Brain microvascular endothelial cell (primary cell): ENCODE data around the gene CD151.

Experiments used
- DNase-seq: peaks from one replicate; pipeline ENCODE4 v3.0.0-alpha.2; 2020
- H3K27ac ChIP-seq: fragments of 250-450 bp; sonication (Bioruptor Pico); 2 replicates; pipeline ENCODE4 v1.5.1; 2020; ENCODE audit warnings: mild to moderate bottlenecking, moderate library complexity
- H3K27me3 ChIP-seq: fragments of 250-450 bp; sonication (Bioruptor Pico); replicated peaks from 2 replicates; pipeline ENCODE4 v1.5.1; 2020; ENCODE audit warnings: mild to moderate bottlenecking
- H3K36me3 ChIP-seq: fragments of 250-450 bp; sonication (Bioruptor Pico); replicated peaks from 2 replicates; pipeline ENCODE4 v1.5.1; 2020; ENCODE audit warnings: mild to moderate bottlenecking
- H3K4me3 ChIP-seq: 2 replicates; pipeline ENCODE4 v1.5.1; 2011; ENCODE audit warnings: low read depth, mild to moderate bottlenecking, control low read depth, low read length, moderate library complexity
- CTCF ChIP-seq: IDR thresholded peaks from 2 replicates; pipeline ENCODE4 v1.5.1; 2011; ENCODE audit warnings: low read depth, mild to moderate bottlenecking, moderate library complexity, low read length, control low read depth, inconsistent platforms; ENCODE audit errors: missing control alignments
- in situ Hi-C: cut with HindIII; loops from 2 replicates; pipeline ENCODE4 v1.10.0; 2017; ENCODE audit warnings: low sequenced_read_pairs, low pct_ligation_motif_present

The CD151 gene

GRCh38 chr11:796565-797295 lies 36.0 kb upstream of the CD151 start:
- in situ Hi-C loops = no loop called here

GRCh38 chr11:797296-798092 lies 35.3 kb upstream of the CD151 start:
- in situ Hi-C loops = no loop called here
- H3K27me3 ChIP-seq = no peaks in the 10 kb centered on the region
- no peak for TF ChIP-seq CTCF

More at GRCh38 chr11:796565-797295, 36.0 kb upstream of the CD151 start:
- Histone ChIP-seq H3K36me3 (peaks cover 21% of the 10 kb centered on the region), H3K27ac (peak overlapping the region; percentile 79), H3K27me3 (no peaks in the 10 kb centered on the region), H3K4me3 (peak overlapping the region; percentile 80)
- no peak for TF ChIP-seq CTCF
- DNase-seq = no peak

GRCh38 chr11:798093-798713 lies 34.5 kb upstream of the CD151 start, which contains the start of gene SLC25A22:
TSS of gene SLC25A22 (minus strand) at chr11:798281. CDS start at chr11:795006, 3,275 bp downstream.
- peak; percentile 60 for TF ChIP-seq CTCF
- in situ Hi-C loops = no loop called here
- DNase-seq = peak; percentile 57
- H3K4me3 ChIP-seq = peak within 1 kb of the TSS; percentile 80
- H3K36me3 ChIP-seq = peaks cover 20% of the 10 kb centered on the region
- peak within 1 kb of the TSS; percentile 79 for H3K27ac ChIP-seq
- no peaks in the 10 kb centered on the region for H3K27me3 ChIP-seq

More at GRCh38 chr11:797296-798092, 35.3 kb upstream of the CD151 start:
- Histone ChIP-seq H3K27ac (peak overlapping the region; percentile 79), H3K36me3 (peaks cover 22% of the 10 kb centered on the region), H3K4me3 (peak overlapping the region; percentile 80)
- DNase-seq = peak; percentile 85

- no peak for DNase-seq
- Histone ChIP-seq H3K4me3 (no peak overlapping the region), H3K27ac (no peak overlapping the region), H3K27me3 (no peaks in the 10 kb centered on the region), H3K36me3 (peaks cover 13% of the 10 kb centered on the region)
- in situ Hi-C loops = no loop called here
- TF ChIP-seq CTCF = no peak
These were observed 33.0 kb upstream of the CD151 start for GRCh38 chr11:799641-800316.

GRCh38 chr11:800473-800872 lies 32.3 kb upstream of the CD151 start:
- TF ChIP-seq CTCF = no peak
- H3K27me3 ChIP-seq = no peaks in the 10 kb centered on the region
- H3K27ac ChIP-seq = no peak overlapping the region
- DNase-seq = no peak
- in situ Hi-C loops = no loop called here
- no peak overlapping the region for H3K4me3 ChIP-seq
- H3K36me3 ChIP-seq = peaks cover 13% of the 10 kb centered on the region
